ENCODE data around the gene RAD21L1.

GRCh38 chr20:1286267-1287024 lies 60.6 kb downstream of the RAD21L1 start:
- TF ChIP-seq POLR2A (IDR thresholded peaks at IDR 0.05) (no peak), CTCF (IDR thresholded peaks at IDR 0.05) (no peak)

All from uterus (tissue), 2 donors.